ENCODE data around the gene FHIT. TPM values are rescaled to one million over a fixed set of nuclear protein-coding genes. Genes with fewer than 3 reads are reported as not detected.
A peak's percentile ranks its signal among the peaks of the same experiment; 100 is the strongest.

Gene FHIT
- total RNA-seq, 1 experiment from 2014 or later: 9.8 TPM

GRCh38 chr3:60967141-60967540 lies 284.1 kb downstream of the FHIT start:
- H3K79me2 ChIP-seq (ENCODE audit: low read depth): no peaks in the 10 kb centered on the region

GRCh38 chr3:60957541-60957940 lies 293.7 kb downstream of the FHIT start:
- no peaks in the 10 kb centered on the region for H4K20me1 ChIP-seq (ENCODE audit: insufficient read depth)
- intact Hi-C loops (cut with micrococcal nuclease; ENCODE audit: unreplicated experiment): no loop called here
- H3K4me1 ChIP-seq (replicated peaks; ENCODE audit: insufficient read depth): no peaks in the 10 kb centered on the region
- H3K4me2 ChIP-seq: no peak overlapping the region
- H3K9me3 ChIP-seq (ENCODE audit: insufficient read depth, low read depth): peaks cover 6% of the 10 kb centered on the region; the same call in 1 of the 2 replicates
- no peaks in the 10 kb centered on the region for H3K79me2 ChIP-seq (ENCODE audit: low read depth)
- CTCF ChIA-PET: no interaction called here
- H3K27me3 ChIP-seq (ENCODE audit: insufficient read depth, low read depth): no peaks in the 10 kb centered on the region
- BruUV-seq (replicated peaks): no TSS peak
- no peak overlapping the region for H3K4me3 ChIP-seq
- no peaks in the 10 kb centered on the region for H3K36me3 ChIP-seq (ENCODE audit: low read depth)
- TF ChIP-seq, protein P1, sequence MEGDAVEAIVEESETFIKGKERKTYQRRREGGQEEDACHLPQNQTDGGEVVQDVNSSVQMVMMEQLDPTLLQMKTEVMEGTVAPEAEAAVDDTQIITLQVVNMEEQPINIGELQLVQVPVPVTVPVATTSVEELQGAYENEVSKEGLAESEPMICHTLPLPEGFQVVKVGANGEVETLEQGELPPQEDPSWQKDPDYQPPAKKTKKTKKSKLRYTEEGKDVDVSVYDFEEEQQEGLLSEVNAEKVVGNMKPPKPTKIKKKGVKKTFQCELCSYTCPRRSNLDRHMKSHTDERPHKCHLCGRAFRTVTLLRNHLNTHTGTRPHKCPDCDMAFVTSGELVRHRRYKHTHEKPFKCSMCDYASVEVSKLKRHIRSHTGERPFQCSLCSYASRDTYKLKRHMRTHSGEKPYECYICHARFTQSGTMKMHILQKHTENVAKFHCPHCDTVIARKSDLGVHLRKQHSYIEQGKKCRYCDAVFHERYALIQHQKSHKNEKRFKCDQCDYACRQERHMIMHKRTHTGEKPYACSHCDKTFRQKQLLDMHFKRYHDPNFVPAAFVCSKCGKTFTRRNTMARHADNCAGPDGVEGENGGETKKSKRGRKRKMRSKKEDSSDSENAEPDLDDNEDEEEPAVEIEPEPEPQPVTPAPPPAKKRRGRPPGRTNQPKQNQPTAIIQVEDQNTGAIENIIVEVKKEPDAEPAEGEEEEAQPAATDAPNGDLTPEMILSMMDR (conservative IDR thresholded peaks at IDR 0.05): no peak
- no peak for TF ChIP-seq EZH2 (IDR thresholded peaks at IDR 0.05; ENCODE audit: low read depth)
- H3K27ac ChIP-seq: no peak overlapping the region
- POLR2A ChIA-PET (ENCODE audit: unreplicated experiment): no interaction called here
- no peak for DNase-seq
- H3F3A ChIP-seq (ENCODE audit: insufficient read depth, low read depth): no peaks in the 10 kb centered on the region
- H2AFZ ChIP-seq: no peak overlapping the region
- no peaks in the 10 kb centered on the region for H3K9me2 ChIP-seq (ENCODE audit: insufficient read depth)

More at GRCh38 chr3:60967141-60967540, 284.1 kb downstream of the FHIT start:
- H3K9me2 ChIP-seq (ENCODE audit: insufficient read depth): no peaks in the 10 kb centered on the region
- intact Hi-C loops (cut with micrococcal nuclease; ENCODE audit: unreplicated experiment): no loop called here
- DNase-seq: peak in 1 of 2 experiments; percentile 63
- H4K20me1 ChIP-seq (ENCODE audit: insufficient read depth): no peaks in the 10 kb centered on the region
- H2AFZ ChIP-seq: no peak overlapping the region
- CTCF ChIA-PET: no interaction called here
- POLR2A ChIA-PET (ENCODE audit: unreplicated experiment): no interaction called here
- TF ChIP-seq EZH2 (IDR thresholded peaks at IDR 0.05; ENCODE audit: low read depth): no peak
- TF ChIP-seq, protein P1 (conservative IDR thresholded peaks at IDR 0.05): no peak
- no TSS peak for BruUV-seq (replicated peaks)
- H3K27me3 ChIP-seq (ENCODE audit: insufficient read depth, low read depth): no peaks in the 10 kb centered on the region
- H3K4me3 ChIP-seq: no peak overlapping the region
- H3K4me2 ChIP-seq: no peak overlapping the region
- no peaks in the 10 kb centered on the region for H3K36me3 ChIP-seq (ENCODE audit: low read depth)
- H3K9me3 ChIP-seq (ENCODE audit: insufficient read depth, low read depth): no peaks in the 10 kb centered on the region
- H3K27ac ChIP-seq: no peak overlapping the region
- no peaks in the 10 kb centered on the region for H3F3A ChIP-seq (ENCODE audit: insufficient read depth, low read depth)
- H3K4me1 ChIP-seq (replicated peaks; ENCODE audit: insufficient read depth): no peaks in the 10 kb centered on the region

- intact Hi-C loops (cut with micrococcal nuclease; ENCODE audit: unreplicated experiment): no loop called here
- H2AFZ ChIP-seq: no peak overlapping the region
- no peaks in the 10 kb centered on the region for H3F3A ChIP-seq (ENCODE audit: insufficient read depth, low read depth)
- no peaks in the 10 kb centered on the region for H3K79me2 ChIP-seq (ENCODE audit: low read depth)
- H3K4me3 ChIP-seq: no peak overlapping the region
- no peak overlapping the region for H3K27ac ChIP-seq
- POLR2A ChIA-PET (ENCODE audit: unreplicated experiment): no interaction called here
- TF ChIP-seq EZH2 (IDR thresholded peaks at IDR 0.05; ENCODE audit: low read depth): no peak
- TF ChIP-seq, protein P1 (conservative IDR thresholded peaks at IDR 0.05): no peak
- H3K4me1 ChIP-seq (replicated peaks; ENCODE audit: insufficient read depth): no peaks in the 10 kb centered on the region
- DNase-seq: no peak
- H3K9me2 ChIP-seq (ENCODE audit: insufficient read depth): no peaks in the 10 kb centered on the region
- no peaks in the 10 kb centered on the region for H4K20me1 ChIP-seq (ENCODE audit: insufficient read depth)
- H3K9me3 ChIP-seq (ENCODE audit: insufficient read depth, low read depth): peaks cover 6% of the 10 kb centered on the region; the same call in 1 of the 2 replicates
- no peak overlapping the region for H3K4me2 ChIP-seq
- H3K36me3 ChIP-seq (ENCODE audit: low read depth): no peaks in the 10 kb centered on the region
- no peaks in the 10 kb centered on the region for H3K27me3 ChIP-seq (ENCODE audit: insufficient read depth, low read depth)
- no TSS peak for BruUV-seq (replicated peaks)
- CTCF ChIA-PET: no interaction called here
Measured at GRCh38 chr3:60956729-60957128, 294.5 kb downstream of the FHIT start.

Measured in PC-9 (cell line).